Limb (tissue), 2 donors: ENCODE measurements around the gene FOCAD.

Experiments used
- DNase-seq, 2 donors: peaks; one replicate each; pipeline ENCODE4 v3.0.0-alpha.2; 2016; ENCODE audit errors: extremely low spot score in 2 of 2

Gene FOCAD

GRCh38 chr9:21016701-21017491 is 332.8 kb downstream of the FOCAD start:
- DNase-seq = no peak

- no peak for DNase-seq
Measured at GRCh38 chr9:21018177-21018576, 334.1 kb downstream of the FOCAD start.

DNA sequence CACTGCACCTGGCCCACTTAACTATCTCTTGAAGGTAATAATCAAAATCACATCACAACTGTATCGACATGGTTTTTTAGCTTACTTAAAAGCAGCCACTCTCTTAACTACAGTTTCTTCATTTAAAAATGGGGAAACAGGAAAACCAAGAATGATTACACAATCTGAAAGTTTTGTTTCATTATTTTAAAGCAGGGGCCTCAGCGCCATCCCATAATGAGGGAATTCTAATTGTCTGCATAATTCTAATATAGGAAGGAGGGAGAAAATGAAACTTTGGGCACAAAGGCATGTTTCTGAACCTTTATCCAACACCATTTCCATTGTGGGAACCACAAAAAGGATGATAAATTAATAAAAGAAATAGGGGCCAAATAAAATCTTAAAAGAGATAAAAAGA is 339.8 kb downstream of the FOCAD start:
- no peak for DNase-seq

DNA sequence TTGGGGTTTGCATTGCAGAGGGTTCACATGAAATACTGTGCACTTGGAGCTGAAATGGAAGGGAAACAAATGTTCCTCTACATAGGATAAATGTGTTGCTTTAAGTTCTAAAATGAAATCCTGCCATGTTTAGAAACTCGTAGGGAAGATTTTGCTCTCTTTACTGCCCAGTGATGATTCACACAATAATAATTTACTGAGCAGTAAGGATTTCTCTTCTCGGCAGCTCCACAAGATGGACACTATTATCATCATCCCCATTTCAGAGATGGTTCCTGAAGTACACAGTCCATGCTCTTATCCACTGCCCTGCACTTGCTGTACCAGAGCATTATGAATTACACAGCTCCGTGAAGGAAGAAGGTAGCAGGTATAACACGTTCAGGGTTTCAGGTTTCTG is 343.2 kb downstream of the FOCAD start:
- DNase-seq = no peak

DNA sequence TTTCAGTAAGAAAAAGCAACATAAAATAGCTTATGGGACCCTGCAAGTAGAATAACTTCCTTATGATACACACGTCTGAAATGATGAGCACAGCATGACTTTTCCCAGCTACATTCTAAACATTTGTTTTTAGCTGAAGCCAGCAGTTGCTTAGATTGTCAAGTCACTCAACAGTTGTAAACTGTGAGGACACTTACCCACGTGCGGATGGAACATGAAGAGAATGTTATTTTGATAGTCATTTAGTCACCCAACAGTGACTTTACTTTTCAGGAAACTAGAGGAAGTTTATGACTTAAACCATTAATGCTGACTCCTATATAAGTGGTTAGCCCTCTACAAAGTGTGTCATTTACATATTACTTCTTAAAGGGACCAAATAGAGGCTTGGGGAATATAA is 344.4 kb downstream of the FOCAD start:
- no peak for DNase-seq

- no peak for DNase-seq
Measured at GRCh38 chr9:21029661-21030060, 345.6 kb downstream of the FOCAD start.

DNA sequence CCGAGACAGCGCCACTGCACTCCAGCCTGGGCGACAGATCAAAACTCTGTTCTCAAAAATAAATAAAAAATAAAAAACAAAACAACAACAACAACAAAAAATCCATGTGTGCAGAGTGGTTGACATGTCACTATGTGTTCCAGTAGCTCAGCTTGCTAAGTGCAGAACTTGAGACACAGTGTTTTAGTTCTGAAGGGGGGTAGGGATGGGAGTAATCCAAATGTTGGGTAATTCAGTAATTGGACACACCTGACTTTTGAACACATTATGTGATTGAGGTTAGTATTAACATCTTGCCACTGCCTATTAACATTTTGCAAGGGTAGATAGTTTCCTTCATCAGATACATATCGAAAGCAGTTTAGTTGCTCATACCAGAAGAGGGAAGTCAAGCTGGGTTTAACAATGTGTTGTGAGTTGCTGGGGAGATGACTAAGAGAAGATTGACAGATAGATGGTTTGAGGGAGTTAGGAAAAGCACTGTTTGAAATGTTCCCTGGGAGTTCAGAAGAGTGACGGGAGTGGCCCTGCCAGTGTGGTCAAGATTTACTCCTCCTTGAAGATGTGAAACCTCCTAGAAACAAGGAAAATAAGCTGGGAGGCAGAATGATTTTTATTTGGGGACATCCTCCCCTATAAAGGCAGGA is 346.5 kb downstream of the FOCAD start:
- no peak for DNase-seq

- peak; percentile 13 to 65 for DNase-seq
Measured at GRCh38 chr9:21031091-21031807, 347.2 kb downstream of the FOCAD start, which contains the start of gene HACD4. TSS of gene HACD4 (minus strand) at chr9:21031640. CDS start at chr9:21031590, 50 bp downstream.

DNA sequence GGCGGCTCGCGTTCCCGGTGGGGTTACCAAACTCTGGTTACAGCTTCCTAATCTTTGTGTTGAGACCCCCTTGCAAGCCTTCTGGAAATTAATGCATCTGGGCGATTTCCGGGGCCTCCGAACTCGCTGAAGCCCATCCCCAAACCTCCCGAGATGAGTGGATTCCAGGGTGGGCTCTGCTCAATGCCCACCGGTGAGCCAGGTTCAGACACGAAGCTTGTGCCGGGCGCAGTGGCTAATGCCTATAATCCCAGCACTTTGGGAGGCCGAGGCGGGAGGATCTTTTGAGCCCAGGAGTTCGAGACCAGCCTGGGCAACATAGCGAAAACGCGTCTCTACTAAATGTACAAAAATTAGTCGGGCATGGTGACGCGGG is 347.7 kb downstream of the FOCAD start:
- DNase-seq = no peak

DNA sequence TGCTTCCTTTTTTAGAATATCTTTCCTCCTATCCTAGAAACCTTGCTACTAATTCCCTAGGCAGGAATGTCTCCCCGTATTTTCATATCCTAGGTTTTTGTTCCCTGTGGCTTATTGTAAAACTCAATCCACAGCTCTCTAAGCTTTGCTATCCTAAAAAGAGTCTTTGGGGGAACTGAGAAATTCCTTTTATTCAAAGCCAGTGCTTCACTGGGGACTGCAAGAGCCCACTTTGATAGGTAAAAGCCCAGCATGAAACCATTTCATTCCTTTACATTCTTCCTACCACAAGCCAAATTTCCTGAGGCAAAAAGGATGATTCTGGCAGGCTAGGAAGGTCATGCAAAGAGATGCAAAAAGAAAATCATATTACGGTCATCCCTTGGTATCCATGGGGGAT is 353.2 kb downstream of the FOCAD start:
- no peak for DNase-seq

DNA sequence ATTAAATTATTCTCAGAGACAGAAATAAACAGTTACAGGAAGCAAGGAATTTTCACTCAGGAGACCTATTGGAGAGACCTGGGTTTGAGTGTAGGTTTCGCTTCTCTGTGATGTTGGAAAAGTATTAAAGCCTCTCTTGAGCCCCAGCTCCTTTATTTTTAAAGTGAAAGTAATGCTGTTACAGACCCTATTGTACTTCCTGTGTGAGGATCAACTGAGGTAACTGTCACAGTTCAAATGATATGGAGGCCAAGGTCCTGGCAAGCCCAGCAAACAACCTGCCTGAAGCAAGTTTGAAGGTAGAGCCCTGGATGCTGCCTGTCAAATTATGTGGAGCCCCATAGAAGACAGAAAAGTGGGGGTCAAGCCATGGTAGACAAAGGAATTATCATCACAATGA is 355.2 kb downstream of the FOCAD start:
- no peak for DNase-seq

- no peak for DNase-seq
Measured at GRCh38 chr9:21042466-21042865, 358.4 kb downstream of the FOCAD start.

- DNase-seq = no peak
Measured at GRCh38 chr9:21043841-21044240, 359.8 kb downstream of the FOCAD start.
